DND-41 (cell line): ENCODE results near the gene NUDT22.
A peak's percentile ranks its signal among the peaks of the same experiment; 100 is the strongest.

ENCODE experiments used
- ATAC-seq: fragments of 200-7000 bp; cut with Tn5 transposase; 3 replicates; pipeline ENCODE4 v1.9.1; 2021; ENCODE audit warnings: low read depth; ENCODE audit not compliant: insufficient read depth
- DNase-seq: peaks from one replicate; pipeline ENCODE4 v3.0.0-alpha.2; 2020
- H2AFZ ChIP-seq: 2 replicates; pipeline ENCODE4 v1.6.0; 2012; ENCODE audit warnings: low read depth, low read length
- H3K27ac ChIP-seq: 2 replicates; pipeline ENCODE4 v1.5.1; 2012; ENCODE audit warnings: low read length, inconsistent platforms
- H3K27me3 ChIP-seq: fragments of 200-600 bp; sonication (generic); 2 replicates; pipeline ENCODE4 v1.6.0; 2012; ENCODE audit warnings: low read length, mild to moderate bottlenecking, inconsistent platforms; ENCODE audit not compliant: insufficient read depth, poor library complexity
- H3K36me3 ChIP-seq: 2 replicates; pipeline ENCODE4 v1.5.1; 2012; ENCODE audit warnings: low read length, inconsistent platforms; ENCODE audit not compliant: insufficient read depth
- H3K4me1 ChIP-seq: 2 replicates; pipeline ENCODE4 v1.5.1; 2012; ENCODE audit warnings: mild to moderate bottlenecking, low read length; ENCODE audit not compliant: insufficient read depth
- H3K4me2 ChIP-seq: 2 replicates; pipeline ENCODE4 v1.6.0; 2012; ENCODE audit warnings: mild to moderate bottlenecking, moderate library complexity, low read length, inconsistent platforms; ENCODE audit not compliant: insufficient read depth
- H3K4me3 ChIP-seq, 2 experiments: fragments of 200-600 bp in 1 of 2; shearing (Covaris generic) in 1 of 2; 2 replicates each; pipeline ENCODE4 v1.5.1; 2012 to 2016; ENCODE audit warnings: inconsistent platforms in 2 of 2, low read length in 2 of 2, mild to moderate bottlenecking in 2 of 2, low read depth in 1 of 2, moderate library complexity in 1 of 2
- H3K79me2 ChIP-seq: 2 replicates; pipeline ENCODE4 v1.6.0; 2012; ENCODE audit warnings: low read length, inconsistent platforms; ENCODE audit not compliant: insufficient read depth
- H3K9ac ChIP-seq: 2 replicates; pipeline ENCODE4 v1.6.0; 2012; ENCODE audit warnings: low read depth, mild to moderate bottlenecking, inconsistent platforms, low read length, moderate library complexity
- H3K9me3 ChIP-seq: 2 replicates; pipeline ENCODE4 v1.5.1; 2012; ENCODE audit warnings: low read length, moderate library complexity, mild to moderate bottlenecking, inconsistent platforms; ENCODE audit not compliant: insufficient read depth, severe bottlenecking
- H4K20me1 ChIP-seq: 2 replicates; pipeline ENCODE4 v1.6.0; 2012; ENCODE audit warnings: low read length; ENCODE audit not compliant: insufficient read depth
- CTCF ChIP-seq: IDR thresholded peaks from 2 replicates; pipeline ENCODE4 v1.5.1; 2012; ENCODE audit warnings: borderline replicate concordance, low read length, moderate library complexity, mild to moderate bottlenecking; ENCODE audit not compliant: poor library complexity, severe bottlenecking; ENCODE audit errors: extremely low read depth
- EZH2 ChIP-seq: IDR thresholded peaks from 3 replicates; pipeline ENCODE4 v1.6.1; 2012; ENCODE audit warnings: borderline replicate concordance, low read depth, mild to moderate bottlenecking, moderate library complexity, low read length, inconsistent platforms; ENCODE audit not compliant: severe bottlenecking

Gene NUDT22

GRCh38 chr11:64222651-64223000 is 3.4 kb upstream of the NUDT22 start:
- H3K4me2 ChIP-seq = no peak overlapping the region
- H3K9me3 ChIP-seq = no peaks in the 10 kb centered on the region
- H3K4me3 ChIP-seq = no peak overlapping the region
- ATAC-seq = no peak
- H3K9ac ChIP-seq = no peak overlapping the region
- no peaks in the 10 kb centered on the region for H3K27me3 ChIP-seq
- no peak overlapping the region for H3K27ac ChIP-seq
- no peak overlapping the region for H2AFZ ChIP-seq
- H3K4me1 ChIP-seq = peaks cover 33% of the 10 kb centered on the region
- TF ChIP-seq CTCF (no peak), EZH2 (no peak)
- H3K36me3 ChIP-seq = peaks cover 59% of the 10 kb centered on the region
- peaks cover 34% of the 10 kb centered on the region for H3K79me2 ChIP-seq
- DNase-seq = no peak
- H4K20me1 ChIP-seq = peaks cover 11% of the 10 kb centered on the region

GRCh38 chr11:64223001-64223651 is 2.9 kb upstream of the NUDT22 start:
- peaks cover 37% of the 10 kb centered on the region for H3K4me1 ChIP-seq
- no peaks in the 10 kb centered on the region for H3K9me3 ChIP-seq
- TF ChIP-seq EZH2 = no peak
- TF ChIP-seq CTCF = no peak
- H4K20me1 ChIP-seq = peaks cover 11% of the 10 kb centered on the region
- no peak overlapping the region for H2AFZ ChIP-seq
- H3K79me2 ChIP-seq = peaks cover 35% of the 10 kb centered on the region
- ATAC-seq = no peak
- no peak overlapping the region for H3K4me2 ChIP-seq
- no peak overlapping the region for H3K9ac ChIP-seq
- H3K27me3 ChIP-seq = no peaks in the 10 kb centered on the region
- H3K4me3 ChIP-seq = no peak overlapping the region
- no peak overlapping the region for H3K27ac ChIP-seq
- peaks cover 57% of the 10 kb centered on the region for H3K36me3 ChIP-seq
- DNase-seq = no peak

GRCh38 chr11:64224151-64224890 is 1.8 kb upstream of the NUDT22 start:
- H3K27ac ChIP-seq = peak overlapping the region; percentile 10; the same call in 1 of the 2 replicates
- H3K27me3 ChIP-seq = no peaks in the 10 kb centered on the region
- peaks cover 37% of the 10 kb centered on the region for H3K79me2 ChIP-seq
- H3K4me2 ChIP-seq = peak overlapping the region; percentile 96
- no peak for TF ChIP-seq EZH2
- DNase-seq (no peak), ATAC-seq (no peak)
- H3K4me3 ChIP-seq = peak overlapping the region in 1 of 2 experiments; percentile 81; a peak in 2 of 4 replicates
- H3K36me3 ChIP-seq = peaks cover 51% of the 10 kb centered on the region
- peaks cover 45% of the 10 kb centered on the region for H3K4me1 ChIP-seq
- no peaks in the 10 kb centered on the region for H3K9me3 ChIP-seq
- H2AFZ ChIP-seq = no peak overlapping the region
- H3K9ac ChIP-seq = peak overlapping the region; percentile 75
- H4K20me1 ChIP-seq = peaks cover 11% of the 10 kb centered on the region

- Histone ChIP-seq H3K4me3 (peak overlapping the region; percentile 60 to 81), H3K27me3 (no peaks in the 10 kb centered on the region), H3K4me1 (peaks cover 52% of the 10 kb centered on the region), H3K9me3 (no peaks in the 10 kb centered on the region), H4K20me1 (peaks cover 11% of the 10 kb centered on the region), H3K9ac (peak overlapping the region; percentile 75), H3K27ac (peak overlapping the region; percentile 91), H2AFZ (peak overlapping the region; percentile 84; the same call in 1 of the 2 replicates), H3K4me2 (peak overlapping the region; percentile 96), H3K36me3 (peaks cover 44% of the 10 kb centered on the region), H3K79me2 (peaks cover 37% of the 10 kb centered on the region)
- TF ChIP-seq CTCF = no peak
- no peak for TF ChIP-seq EZH2
- DNase-seq (no peak), ATAC-seq (no peak)
Measured at GRCh38 chr11:64224891-64225607, 1.0 kb upstream of the NUDT22 start.
